ENCODE measurements around the gene SYNE2. TPM values are rescaled to one million over a fixed set of nuclear protein-coding genes. Genes with fewer than 3 reads are reported as not detected.
"Not testable (repeated sequence)": the region's sequence is repeated elsewhere in the genome, so short reads cannot be mapped to it uniquely, and the experiment has no call there.

The SYNE2 gene
- total RNA-seq, 2 experiments from 2014 or later = 69.3 to 143 TPM

DNA sequence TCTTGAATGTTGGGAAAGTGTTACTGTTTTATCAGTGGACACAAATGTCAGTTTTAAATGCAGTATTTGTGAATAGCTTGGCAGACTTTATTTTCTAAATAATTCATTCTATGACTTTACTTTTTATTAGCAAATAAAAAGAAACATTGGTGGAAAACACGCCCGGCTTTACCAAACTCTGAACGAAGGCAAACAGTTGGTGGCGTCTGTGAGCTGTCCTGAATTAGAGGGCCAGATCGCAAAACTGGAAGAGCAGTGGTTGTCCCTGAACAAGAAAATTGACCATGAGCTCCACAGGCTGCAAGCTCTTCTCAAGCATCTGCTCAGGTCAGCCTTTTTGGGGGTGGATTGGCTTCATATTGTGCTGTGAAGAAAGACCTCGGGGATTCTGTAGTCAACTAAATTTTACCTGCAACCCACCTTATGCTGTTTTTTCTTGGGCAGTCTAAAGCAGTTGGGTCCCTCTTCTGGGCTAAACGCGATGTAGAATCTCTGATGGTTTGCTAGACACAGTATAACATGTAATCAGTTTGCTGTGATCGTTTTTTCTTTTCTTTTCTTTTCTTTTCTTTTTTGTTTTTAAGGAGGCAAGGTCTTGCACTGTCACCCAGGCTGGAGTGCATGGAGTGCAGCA is 285.0 kb downstream of the SYNE2 start:
- H3K4me1 Mint-ChIP-seq = no peaks in the 10 kb centered on the region
- H3K36me3 Mint-ChIP-seq = peaks cover 30% of the 10 kb centered on the region
- H3K27me3 Mint-ChIP-seq = no peaks in the 10 kb centered on the region
- DNase-seq (no peak), ATAC-seq (no peak)
- H3K27ac Mint-ChIP-seq = no peak overlapping the region
- no peaks in the 10 kb centered on the region for H3K9me3 Mint-ChIP-seq (ENCODE audit: low read depth)
- no peak overlapping the region for H3K4me3 Mint-ChIP-seq
- CTCF ChIA-PET = interaction anchor here (1.1 to 1.8 kb wide), 3 partner anchors 17 to 157 kb away, joined by 3 to 6 read pairs (median 3); partner anchors contain the start of gene ESR2

DNA sequence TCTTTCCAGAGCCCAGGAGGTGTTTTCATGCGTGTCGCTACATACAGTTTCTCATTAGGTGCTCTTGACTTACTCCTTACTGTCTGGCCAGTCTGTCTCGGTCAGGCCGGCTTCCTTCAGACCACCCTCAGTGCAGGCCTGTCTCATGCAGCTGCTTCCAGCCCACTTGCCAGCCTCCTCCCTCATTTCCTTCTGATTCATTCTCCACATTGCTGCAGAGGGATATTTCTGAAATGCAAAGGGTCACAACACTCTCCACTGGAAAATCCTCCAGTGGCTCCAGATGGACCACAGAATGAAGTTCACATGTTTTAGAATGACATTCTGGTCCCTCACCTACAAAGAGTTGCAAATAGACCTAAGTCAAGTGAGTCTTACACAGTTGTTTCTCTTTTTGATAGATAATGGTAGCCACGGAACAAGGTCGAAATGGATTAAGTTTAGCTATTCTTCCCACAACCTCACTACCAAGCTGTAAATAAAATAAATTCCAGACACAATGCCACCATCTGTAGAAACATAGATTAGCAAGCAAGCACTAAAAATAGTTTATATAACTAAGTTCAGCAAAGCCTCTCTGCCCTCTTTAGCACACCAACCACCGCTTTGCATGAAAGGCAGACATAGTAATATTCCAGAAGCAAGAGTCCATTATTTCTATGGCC is 294.5 kb downstream of the SYNE2 start:
- no peaks in the 10 kb centered on the region for H3K4me1 Mint-ChIP-seq
- no peak overlapping the region for H3K4me3 Mint-ChIP-seq
- CTCF ChIA-PET = no interaction called here
- H3K9me3 Mint-ChIP-seq (ENCODE audit: low read depth) = no peaks in the 10 kb centered on the region
- peaks cover 10% of the 10 kb centered on the region for H3K36me3 Mint-ChIP-seq
- no peak overlapping the region for H3K27ac Mint-ChIP-seq
- H3K27me3 Mint-ChIP-seq = no peaks in the 10 kb centered on the region
- ATAC-seq = no peak
- no peak for DNase-seq

DNA sequence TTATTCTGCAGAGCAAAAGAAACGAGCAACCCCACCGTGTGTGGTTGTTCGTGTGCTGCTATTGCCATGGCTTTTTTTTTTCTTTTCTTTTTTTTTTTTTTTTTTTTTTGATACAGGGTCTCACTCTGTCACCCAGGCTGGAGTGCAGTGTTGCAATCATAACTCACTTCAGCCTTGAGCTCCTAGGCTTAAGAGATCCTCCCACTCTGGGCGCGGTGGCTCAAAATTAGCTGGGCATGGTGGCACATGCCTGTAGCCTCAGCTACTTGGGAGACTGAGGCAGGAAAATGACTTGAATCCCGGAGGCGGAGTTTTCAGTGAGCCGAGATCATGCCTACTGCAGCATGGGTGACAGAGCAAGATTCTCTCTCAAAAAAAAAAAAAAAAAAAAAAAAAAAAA is 297.1 kb downstream of the SYNE2 start:
- ATAC-seq (no peak), DNase-seq (no peak)
- H3K4me1 Mint-ChIP-seq = no peaks in the 10 kb centered on the region
- H3K27ac Mint-ChIP-seq = no peak overlapping the region
- no peaks in the 10 kb centered on the region for H3K9me3 Mint-ChIP-seq (ENCODE audit: low read depth)
- H3K27me3 Mint-ChIP-seq = no peaks in the 10 kb centered on the region
- no peak overlapping the region for H3K4me3 Mint-ChIP-seq
- H3K36me3 Mint-ChIP-seq = peaks cover 17% of the 10 kb centered on the region
- CTCF ChIA-PET = interaction anchor here (0.7 kb wide), 1 partner anchor 241 kb away, joined by 3 read pairs; no protein-coding TSS in a partner anchor

DNA sequence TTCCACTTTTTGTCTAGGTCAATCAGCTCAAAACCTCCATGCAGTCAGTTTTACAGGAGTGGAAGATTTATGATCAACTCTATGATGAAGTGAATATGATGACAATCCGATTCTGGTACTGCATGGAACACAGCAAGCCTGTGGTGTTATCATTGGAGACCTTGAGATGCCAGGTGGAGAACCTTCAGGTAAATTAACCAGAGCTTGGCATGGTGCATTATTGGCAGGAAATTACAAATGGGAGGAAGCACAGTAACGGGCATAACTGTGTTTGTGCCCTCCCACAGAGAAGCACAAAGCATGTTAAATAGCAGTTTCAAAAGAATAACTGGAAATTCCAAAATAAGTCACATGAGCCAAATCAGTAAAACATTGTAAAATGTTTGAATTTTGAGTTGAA is 305.8 kb downstream of the SYNE2 start:
- Mint-ChIP-seq H3K27ac (no peak overlapping the region), H3K4me3 (no peak overlapping the region), H3K36me3 (peaks cover 30% of the 10 kb centered on the region), H3K27me3 (no peaks in the 10 kb centered on the region), H3K9me3 (ENCODE audit: low read depth) (no peaks in the 10 kb centered on the region), H3K4me1 (no peaks in the 10 kb centered on the region)
- no peak for DNase-seq
- ATAC-seq = no peak
- CTCF ChIA-PET = no interaction called here

DNA sequence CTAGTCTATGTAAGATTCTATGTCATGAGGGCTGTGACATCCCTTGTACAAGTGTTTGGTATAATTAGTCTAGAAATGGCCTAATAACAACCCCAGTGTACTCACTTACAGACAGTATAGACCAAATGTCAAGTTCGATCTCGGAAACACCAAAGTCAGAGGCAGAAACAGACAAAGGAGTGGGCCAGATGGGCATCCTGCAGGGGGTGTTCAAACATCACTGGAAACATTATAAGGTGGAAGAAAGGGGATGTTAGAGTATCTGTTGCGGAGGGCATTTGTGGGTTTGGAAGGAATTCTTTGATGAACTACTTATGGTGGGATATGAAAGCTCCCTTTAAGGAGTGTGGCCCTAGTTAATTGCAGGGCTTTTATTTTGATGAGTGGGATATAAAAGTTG is 306.8 kb downstream of the SYNE2 start:
- peaks cover 28% of the 10 kb centered on the region for H3K36me3 Mint-ChIP-seq
- no peak for ATAC-seq
- H3K4me1 Mint-ChIP-seq = no peaks in the 10 kb centered on the region
- no peaks in the 10 kb centered on the region for H3K9me3 Mint-ChIP-seq (ENCODE audit: low read depth)
- DNase-seq = no peak
- H3K27ac Mint-ChIP-seq = no peak overlapping the region
- CTCF ChIA-PET = no interaction called here
- H3K27me3 Mint-ChIP-seq = no peaks in the 10 kb centered on the region
- no peak overlapping the region for H3K4me3 Mint-ChIP-seq

DNA sequence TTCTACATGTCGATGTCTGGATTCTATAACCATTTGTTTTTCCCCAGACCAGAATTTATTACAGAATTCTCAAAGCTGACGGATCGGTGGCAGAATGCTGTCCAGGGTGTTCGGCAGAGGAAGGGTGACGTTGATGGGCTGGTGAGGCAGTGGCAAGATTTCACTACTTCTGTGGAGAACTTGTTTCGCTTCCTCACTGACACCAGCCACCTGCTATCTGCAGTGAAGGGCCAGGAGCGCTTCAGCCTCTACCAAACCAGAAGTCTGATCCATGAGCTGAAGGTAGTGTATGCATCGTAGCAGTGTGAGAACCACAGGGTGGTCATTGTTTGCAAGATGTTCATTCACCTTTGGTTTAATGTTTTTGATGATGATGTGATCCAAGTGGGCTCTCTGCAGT is 317.4 kb downstream of the SYNE2 start:
- no peaks in the 10 kb centered on the region for H3K4me1 Mint-ChIP-seq
- peaks cover 21% of the 10 kb centered on the region for H3K36me3 Mint-ChIP-seq
- H3K27ac Mint-ChIP-seq = no peak overlapping the region
- DNase-seq (no peak), ATAC-seq (no peak)
- no peaks in the 10 kb centered on the region for H3K9me3 Mint-ChIP-seq (ENCODE audit: low read depth)
- no peak overlapping the region for H3K4me3 Mint-ChIP-seq
- CTCF ChIA-PET = no interaction called here
- H3K27me3 Mint-ChIP-seq = no peaks in the 10 kb centered on the region

DNA sequence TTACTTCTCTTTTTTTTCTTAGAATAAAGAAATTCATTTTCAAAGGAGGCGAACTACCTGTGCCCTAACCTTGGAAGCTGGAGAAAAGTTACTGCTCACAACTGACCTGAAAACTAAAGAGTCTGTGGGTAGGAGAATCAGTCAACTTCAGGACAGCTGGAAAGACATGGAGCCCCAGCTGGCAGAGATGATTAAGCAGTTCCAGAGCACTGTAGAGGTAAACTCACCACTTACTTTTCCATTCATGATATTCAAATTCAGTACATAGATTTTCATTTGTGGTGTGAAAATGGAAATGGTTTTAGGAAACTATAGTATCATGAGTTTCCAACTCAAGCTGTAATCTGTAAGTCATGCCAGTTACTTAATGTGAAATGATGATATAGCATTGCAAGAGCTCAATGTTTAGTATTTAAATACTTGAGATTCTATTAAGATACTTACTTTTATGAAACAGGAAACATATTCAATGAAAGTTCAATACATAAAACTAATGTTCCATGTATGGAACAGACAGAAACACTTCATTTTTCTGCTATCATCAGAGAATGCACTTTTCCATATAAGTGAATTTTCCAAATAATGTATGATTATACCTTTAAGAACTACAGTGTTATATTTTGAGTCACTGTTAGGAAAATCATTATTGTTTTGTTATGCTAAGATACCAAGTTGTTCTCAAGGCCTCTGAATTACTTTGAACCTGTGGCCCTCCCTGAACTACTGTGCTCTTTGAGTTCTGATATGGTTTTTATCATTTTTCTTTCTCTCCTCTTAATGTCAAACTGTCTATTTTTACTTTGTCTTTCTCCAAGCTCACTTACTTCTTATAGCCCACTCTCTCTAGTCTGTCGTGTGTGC is 322.3 kb downstream of the SYNE2 start:
- Mint-ChIP-seq H3K9me3 (ENCODE audit: low read depth) (no peaks in the 10 kb centered on the region), H3K4me1 (no peaks in the 10 kb centered on the region), H3K4me3 (no peak overlapping the region), H3K27me3 (no peaks in the 10 kb centered on the region), H3K27ac (no peak overlapping the region), H3K36me3 (peaks cover 36% of the 10 kb centered on the region)
- CTCF ChIA-PET = no interaction called here
- no peak for ATAC-seq
- no peak for DNase-seq

DNA sequence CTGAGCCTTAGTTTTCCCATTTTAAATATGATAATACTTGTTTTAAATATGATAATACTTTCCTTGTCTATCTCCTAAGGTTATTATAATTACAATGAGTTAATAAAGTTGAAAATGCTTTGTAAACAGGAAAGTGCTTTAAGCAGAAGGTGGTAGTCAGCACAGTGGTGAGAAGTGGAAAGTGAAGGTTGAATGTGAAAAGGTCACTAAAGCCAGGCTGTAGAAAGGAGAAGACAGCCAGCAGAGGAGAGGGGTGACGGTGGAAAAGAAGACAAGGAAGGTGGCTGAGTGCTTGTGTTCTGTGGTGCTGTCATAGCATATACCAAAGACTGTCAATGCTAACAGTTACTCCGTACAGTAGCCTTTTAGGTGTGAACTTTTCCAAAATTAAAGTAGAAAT is 323.5 kb downstream of the SYNE2 start:
- H3K4me1 Mint-ChIP-seq = no peaks in the 10 kb centered on the region
- no peaks in the 10 kb centered on the region for H3K27me3 Mint-ChIP-seq
- CTCF ChIA-PET = no interaction called here
- no peak overlapping the region for H3K27ac Mint-ChIP-seq
- peaks cover 35% of the 10 kb centered on the region for H3K36me3 Mint-ChIP-seq
- DNase-seq = no peak
- H3K4me3 Mint-ChIP-seq = no peak overlapping the region
- no peak for ATAC-seq
- H3K9me3 Mint-ChIP-seq (ENCODE audit: low read depth) = no peaks in the 10 kb centered on the region

DNA sequence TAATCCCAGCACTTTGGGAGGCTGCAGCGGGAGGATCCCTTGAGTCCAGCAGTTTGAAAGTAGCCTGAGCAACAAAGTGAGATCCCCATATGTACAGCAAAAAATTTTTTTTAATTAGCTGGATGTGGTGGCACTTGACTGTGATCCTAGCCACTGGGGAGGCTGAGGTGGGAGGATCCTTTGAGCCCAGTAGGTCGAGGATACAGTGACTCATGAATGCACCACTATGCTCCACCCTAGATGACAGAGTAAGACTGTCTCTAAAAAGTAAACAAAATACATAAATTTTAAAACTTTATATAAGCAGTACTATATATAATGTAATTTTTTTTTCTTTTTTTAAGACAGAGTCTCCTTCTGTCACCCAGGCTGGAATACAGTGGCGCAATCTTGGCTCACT is 326.0 kb downstream of the SYNE2 start:
- no peaks in the 10 kb centered on the region for H3K27me3 Mint-ChIP-seq
- H3K4me1 Mint-ChIP-seq = no peaks in the 10 kb centered on the region
- peaks cover 45% of the 10 kb centered on the region for H3K36me3 Mint-ChIP-seq
- no peak overlapping the region for H3K4me3 Mint-ChIP-seq
- H3K9me3 Mint-ChIP-seq (ENCODE audit: low read depth) = no peaks in the 10 kb centered on the region
- DNase-seq (no peak), ATAC-seq (no peak)
- CTCF ChIA-PET = no interaction called here
- no peak overlapping the region for H3K27ac Mint-ChIP-seq

DNA sequence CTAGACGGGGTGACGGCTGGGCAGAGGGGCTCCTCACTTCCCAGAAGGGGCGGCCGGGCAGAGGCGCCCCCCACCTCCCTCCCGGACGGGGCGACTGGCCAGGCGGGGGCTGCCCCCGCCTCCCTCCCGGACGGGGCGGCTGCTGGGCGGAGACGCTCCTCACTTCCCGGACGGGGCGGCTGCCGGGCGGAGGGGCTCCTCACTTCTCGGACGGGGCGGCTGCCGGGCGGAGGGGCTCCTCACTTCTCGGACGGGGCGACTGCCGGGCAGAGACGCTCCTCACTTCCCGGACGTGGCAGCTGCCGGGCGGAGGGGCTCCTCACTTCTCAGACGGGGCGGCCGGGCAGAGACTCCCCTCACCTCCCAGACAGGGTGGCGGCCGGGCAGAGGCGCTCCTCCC is 330.1 kb downstream of the SYNE2 start:
- DNase-seq; H3K4me1 Mint-ChIP-seq; H3K27me3 Mint-ChIP-seq; H3K4me3 Mint-ChIP-seq; H3K9me3 Mint-ChIP-seq (ENCODE audit: low read depth); ATAC-seq; H3K27ac Mint-ChIP-seq: not testable (repeated sequence)
- CTCF ChIA-PET = interaction anchor here (1.6 kb wide), 1 partner anchor 112 kb away, joined by 5 read pairs; the partner anchor contains the start of gene ESR2
- H3K36me3 Mint-ChIP-seq = peaks cover 51% of the 10 kb centered on the region

DNA sequence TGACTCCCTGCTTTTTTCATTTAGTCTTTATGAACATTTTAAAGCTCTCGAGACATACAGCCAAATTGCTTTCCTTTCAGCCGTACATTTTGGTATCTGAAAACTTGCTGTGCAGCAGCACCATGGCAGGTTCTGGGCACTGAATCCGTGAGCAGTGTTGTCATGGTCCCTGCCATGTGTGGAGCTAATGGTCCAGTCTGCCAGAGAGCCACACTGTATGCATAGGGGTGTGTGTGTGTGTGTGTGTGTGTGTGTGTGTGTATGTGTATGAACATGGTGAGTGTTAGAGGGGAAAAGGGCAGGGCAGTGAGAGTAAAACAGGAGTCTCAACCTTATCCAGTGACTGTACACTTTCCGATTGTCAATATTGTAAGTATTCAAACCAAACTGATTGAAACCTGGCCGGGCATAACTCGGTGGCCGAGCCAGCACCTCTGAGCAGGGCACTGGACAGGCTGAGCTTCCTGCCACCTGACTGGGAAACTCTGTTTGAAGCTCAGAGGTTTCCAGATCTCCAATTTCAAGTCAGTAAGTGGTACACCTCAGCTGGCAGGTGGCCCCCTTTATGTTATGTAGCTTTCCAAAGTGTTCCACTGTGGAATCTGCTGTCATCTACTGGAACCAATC is 331.4 kb downstream of the SYNE2 start:
- no peaks in the 10 kb centered on the region for H3K9me3 Mint-ChIP-seq (ENCODE audit: low read depth)
- CTCF ChIA-PET = interaction anchor here (1.6 kb wide), 1 partner anchor 111 kb away, joined by 5 read pairs; the partner anchor contains the start of gene ESR2

DNA sequence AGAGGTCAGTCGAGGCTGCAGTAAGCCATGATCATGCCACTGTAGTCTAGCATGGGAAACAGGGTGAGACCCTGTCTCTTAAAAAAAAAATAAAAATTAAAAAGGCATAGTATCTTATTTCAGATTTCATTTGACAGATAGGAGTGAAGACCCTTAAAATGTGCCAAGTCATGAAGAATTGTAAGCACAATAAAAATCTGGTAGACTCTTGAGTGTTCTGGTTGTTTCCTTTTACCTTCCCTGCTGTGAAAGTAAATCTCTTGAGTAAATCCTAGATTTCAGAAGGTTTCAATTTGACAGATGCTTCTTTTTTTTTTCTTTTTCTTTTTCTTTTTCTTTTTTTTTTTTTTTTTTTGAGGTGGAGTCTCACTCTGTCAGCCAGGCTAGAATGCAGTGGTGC is 332.4 kb downstream of the SYNE2 start:
- peaks cover 50% of the 10 kb centered on the region for H3K36me3 Mint-ChIP-seq
- CTCF ChIA-PET = interaction anchor here (1.1 kb wide), 1 partner anchor 48 kb away, joined by 3 read pairs; no protein-coding TSS in a partner anchor
- H3K4me1 Mint-ChIP-seq = peaks cover 5% of the 10 kb centered on the region

More for the DNA sequence above, 331.4 kb downstream of the SYNE2 start:
- H3K27me3 Mint-ChIP-seq = no peaks in the 10 kb centered on the region
- no peak for ATAC-seq
- no peak overlapping the region for H3K4me3 Mint-ChIP-seq
- peaks cover 50% of the 10 kb centered on the region for H3K36me3 Mint-ChIP-seq
- peaks cover 5% of the 10 kb centered on the region for H3K4me1 Mint-ChIP-seq
- no peak overlapping the region for H3K27ac Mint-ChIP-seq
- DNase-seq = no peak

More for the DNA sequence above, 332.4 kb downstream of the SYNE2 start:
- Mint-ChIP-seq H3K27me3 (no peaks in the 10 kb centered on the region), H3K9me3 (ENCODE audit: low read depth) (no peaks in the 10 kb centered on the region), H3K4me3 (no peak overlapping the region), H3K27ac (no peak overlapping the region)
- ATAC-seq (no peak), DNase-seq (no peak)
